OCI-LY3 (cell line): ENCODE measurements around the gene WDHD1.

Experiments
- CTCF ChIP-seq: fragments of 200-600, 300-600 bp; sonication (generic); IDR thresholded peaks from 2 replicates; pipeline ENCODE4 v1.5.1; 2014; ENCODE audit warnings: antibody characterized with exemption, low read length, low read depth
- EZH2phosphoT487 ChIP-seq: fragments of 200-600 bp; shearing (Covaris generic); IDR thresholded peaks from 2 replicates; pipeline ENCODE4 v1.6.1; 2018; ENCODE audit warnings: antibody characterized with exemption, mixed run types, low read depth

DNA sequence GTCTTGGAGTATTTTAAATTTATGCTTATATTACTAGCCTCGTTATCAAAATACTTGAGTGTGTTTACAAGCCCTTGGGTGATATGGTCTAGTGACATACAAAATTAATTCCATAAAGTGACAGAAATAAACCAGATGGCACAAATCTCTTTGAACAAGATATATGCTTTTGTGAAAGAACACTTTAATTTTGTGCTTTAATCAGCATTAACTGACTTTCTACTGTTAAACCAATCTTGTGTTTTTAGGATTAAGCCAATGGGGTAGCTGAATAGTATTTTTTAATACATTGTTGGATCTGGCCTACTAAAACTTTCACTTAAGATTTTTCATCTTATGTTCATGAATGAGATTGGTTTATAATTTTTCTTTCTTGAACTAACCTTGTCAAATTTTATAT is 93.9 kb downstream of the WDHD1 start:
- TF ChIP-seq CTCF (no peak), EZH2phosphoT487 (no peak)
